ENCODE data around the gene ADAMTS19.

ADAMTS19 gene

DNA sequence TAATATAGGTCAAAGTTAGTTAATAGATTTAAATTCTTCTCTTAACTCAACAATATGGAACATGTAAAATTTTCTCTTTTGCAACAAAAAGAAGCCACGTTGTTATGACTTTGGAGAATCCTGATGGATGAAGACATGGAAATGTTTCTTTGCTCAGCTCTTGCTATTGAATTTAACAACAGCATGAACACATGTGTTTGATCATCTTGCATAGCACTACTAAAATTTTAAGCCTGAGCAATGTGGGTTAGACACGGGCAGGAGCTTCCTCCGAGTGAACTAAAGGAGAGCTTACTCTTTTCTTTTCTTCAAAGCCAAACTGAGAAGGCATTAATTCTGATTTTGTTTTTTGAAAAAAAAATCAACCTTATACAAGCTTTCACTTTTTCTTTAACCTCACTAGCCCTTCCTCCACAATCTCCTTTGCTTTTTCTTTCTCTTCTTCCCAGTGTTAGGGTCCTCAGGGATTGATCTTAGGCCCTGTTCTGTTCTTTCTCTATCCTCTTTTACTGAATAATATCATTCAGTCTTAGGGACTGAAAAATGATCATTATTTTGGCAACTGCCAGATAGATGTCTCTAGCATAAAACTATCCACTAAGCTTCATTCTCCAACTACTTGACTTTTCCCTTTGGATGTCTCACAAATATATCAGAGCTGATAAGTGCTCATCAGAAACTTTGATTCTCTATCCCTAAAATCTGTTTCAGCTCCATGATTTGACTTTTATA lies 36.9 kb downstream of the ADAMTS19 start:
- TF ChIP-seq, protein P1, sequence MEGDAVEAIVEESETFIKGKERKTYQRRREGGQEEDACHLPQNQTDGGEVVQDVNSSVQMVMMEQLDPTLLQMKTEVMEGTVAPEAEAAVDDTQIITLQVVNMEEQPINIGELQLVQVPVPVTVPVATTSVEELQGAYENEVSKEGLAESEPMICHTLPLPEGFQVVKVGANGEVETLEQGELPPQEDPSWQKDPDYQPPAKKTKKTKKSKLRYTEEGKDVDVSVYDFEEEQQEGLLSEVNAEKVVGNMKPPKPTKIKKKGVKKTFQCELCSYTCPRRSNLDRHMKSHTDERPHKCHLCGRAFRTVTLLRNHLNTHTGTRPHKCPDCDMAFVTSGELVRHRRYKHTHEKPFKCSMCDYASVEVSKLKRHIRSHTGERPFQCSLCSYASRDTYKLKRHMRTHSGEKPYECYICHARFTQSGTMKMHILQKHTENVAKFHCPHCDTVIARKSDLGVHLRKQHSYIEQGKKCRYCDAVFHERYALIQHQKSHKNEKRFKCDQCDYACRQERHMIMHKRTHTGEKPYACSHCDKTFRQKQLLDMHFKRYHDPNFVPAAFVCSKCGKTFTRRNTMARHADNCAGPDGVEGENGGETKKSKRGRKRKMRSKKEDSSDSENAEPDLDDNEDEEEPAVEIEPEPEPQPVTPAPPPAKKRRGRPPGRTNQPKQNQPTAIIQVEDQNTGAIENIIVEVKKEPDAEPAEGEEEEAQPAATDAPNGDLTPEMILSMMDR (IDR thresholded peaks at IDR 0.05; ENCODE audit: insufficient read depth, low read depth, low read length, missing control alignments) = no peak
- H3K4me3 ChIP-seq (ENCODE audit: low read depth, low read length) = no peak overlapping the region
- DNase-seq (ENCODE audit: low read depth) = no peak

GRCh38 chr5:129499208-129499852 lies 39.2 kb downstream of the ADAMTS19 start:
- H3K4me3 ChIP-seq (ENCODE audit: low read depth, low read length) = no peak overlapping the region
- DNase-seq (ENCODE audit: low read depth) = no peak
- TF ChIP-seq, protein P1 (IDR thresholded peaks at IDR 0.05; ENCODE audit: insufficient read depth, low read depth, low read length, missing control alignments) = no peak

- TF ChIP-seq, protein P1 (IDR thresholded peaks at IDR 0.05; ENCODE audit: insufficient read depth, low read depth, low read length, missing control alignments) = no peak
- H3K4me3 ChIP-seq (ENCODE audit: low read depth, low read length) = no peak overlapping the region
- DNase-seq (ENCODE audit: low read depth) = no peak
Observed at GRCh38 chr5:129500101-129500500, 40.0 kb downstream of the ADAMTS19 start.

- no peak for DNase-seq (ENCODE audit: low read depth)
- no peak overlapping the region for H3K4me3 ChIP-seq (ENCODE audit: low read depth, low read length)
- TF ChIP-seq, protein P1 (IDR thresholded peaks at IDR 0.05; ENCODE audit: insufficient read depth, low read depth, low read length, missing control alignments) = no peak
Observed at GRCh38 chr5:129506086-129506485, 46.0 kb downstream of the ADAMTS19 start.

GRCh38 chr5:129506950-129507349 lies 46.9 kb downstream of the ADAMTS19 start:
- no peak for DNase-seq (ENCODE audit: low read depth)
- H3K4me3 ChIP-seq (ENCODE audit: low read depth, low read length) = no peak overlapping the region
- TF ChIP-seq, protein P1 (IDR thresholded peaks at IDR 0.05; ENCODE audit: insufficient read depth, low read depth, low read length, missing control alignments) = no peak

GRCh38 chr5:129507527-129507926 lies 47.4 kb downstream of the ADAMTS19 start:
- TF ChIP-seq, protein P1 (IDR thresholded peaks at IDR 0.05; ENCODE audit: insufficient read depth, low read depth, low read length, missing control alignments) = no peak
- no peak for DNase-seq (ENCODE audit: low read depth)
- no peak overlapping the region for H3K4me3 ChIP-seq (ENCODE audit: low read depth, low read length)

Data from GM12865 (cell line).